HG03159 (cell line): ENCODE results near the gene UNK.
"Not testable (repeated sequence)": the region's sequence is repeated elsewhere in the genome, so short reads cannot be mapped to it uniquely, and the experiment has no call there.

ENCODE experiments used
- ATAC-seq: cut with Tn5 transposase; IDR thresholded peaks from one replicate; pipeline ENCODE4 v1.9.1; 2021; ENCODE audit warnings: mild to moderate bottlenecking, moderate library complexity; ENCODE audit not compliant: unreplicated experiment

Gene UNK

GRCh38 chr17:75773121-75773807 is 11.3 kb upstream of the UNK start:
- ATAC-seq, result no peak

DNA sequence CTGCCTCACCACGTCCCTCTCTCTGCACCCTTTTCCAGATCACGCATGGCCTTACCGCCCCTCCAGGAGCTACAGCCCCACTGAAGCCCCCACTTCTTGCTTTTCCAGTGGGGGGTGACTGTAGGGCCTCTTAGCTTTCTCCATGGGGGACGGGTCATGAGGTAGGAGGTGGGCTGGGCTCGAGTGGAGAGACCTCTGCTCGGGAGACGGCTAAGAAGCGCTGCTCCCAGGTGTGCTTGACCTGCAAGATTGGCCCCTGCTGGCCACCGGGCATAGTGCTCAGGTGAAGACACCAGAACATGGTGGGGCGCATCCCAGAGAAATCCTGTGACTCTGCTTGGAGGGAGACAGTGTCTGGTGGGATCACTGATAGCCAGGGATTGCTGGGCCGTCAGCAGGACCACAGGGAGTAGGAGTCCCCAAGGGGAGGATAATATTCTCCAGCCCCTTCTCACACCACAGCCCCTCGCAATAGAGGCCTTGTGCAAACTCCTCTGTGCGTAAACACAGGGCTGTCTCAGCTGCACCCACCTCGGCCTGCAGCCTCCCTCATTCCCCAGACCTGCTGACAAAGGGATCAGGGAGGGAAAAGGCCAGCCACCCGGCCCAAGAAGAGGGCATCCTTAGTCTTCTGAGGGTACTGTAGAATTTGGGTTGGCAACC is 10.7 kb upstream of the UNK start:
- no peak for ATAC-seq

- ATAC-seq, result no peak
Measured at GRCh38 chr17:75774471-75774990, 10.1 kb upstream of the UNK start.

GRCh38 chr17:75774991-75775668 is 9.5 kb upstream of the UNK start:
- ATAC-seq, result no peak

DNA sequence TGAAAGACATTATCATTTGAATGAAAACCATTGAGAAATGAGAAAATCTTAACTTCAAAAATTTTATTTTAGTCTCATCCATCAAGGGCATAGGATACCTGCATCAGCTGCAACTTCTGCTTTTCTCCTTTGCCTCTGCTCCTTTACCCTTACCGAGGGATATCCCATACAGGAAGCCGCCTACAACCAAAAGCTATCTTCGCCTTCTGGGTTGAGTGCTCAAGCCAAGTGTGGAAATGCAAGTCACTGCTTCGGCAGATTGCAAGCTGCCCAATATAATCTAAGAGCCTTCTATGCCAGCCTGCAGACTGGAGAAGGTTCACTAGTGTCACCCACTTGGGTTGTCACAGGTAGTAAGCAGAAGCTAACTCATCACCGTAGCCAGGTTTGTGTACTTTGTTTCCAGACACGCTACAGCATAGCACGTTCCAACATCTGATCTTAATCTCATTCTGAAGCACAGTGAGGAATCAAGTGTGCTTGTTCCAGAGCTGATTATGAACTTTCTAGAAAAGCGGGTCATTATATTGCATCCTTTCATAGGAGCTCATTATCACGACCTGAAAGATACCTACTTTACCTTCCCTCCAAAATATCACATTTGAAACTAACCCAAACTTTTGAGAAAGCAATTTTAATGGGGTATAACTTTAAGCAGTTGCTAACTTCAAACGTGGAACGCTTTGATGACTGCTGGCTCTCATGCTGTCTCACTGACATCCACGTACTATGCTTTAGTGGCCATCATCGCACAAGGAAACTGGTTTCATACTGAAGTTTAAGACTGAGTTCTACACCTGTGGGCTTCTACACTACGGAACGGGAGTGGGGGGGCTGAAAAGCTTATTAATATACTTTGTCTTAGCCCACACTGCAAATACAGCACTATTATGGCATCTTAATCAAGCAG is 8.0 kb upstream of the UNK start:
- no peak for ATAC-seq

GRCh38 chr17:75777296-75777922 is 7.2 kb upstream of the UNK start:
- ATAC-seq, result no peak

- ATAC-seq, result not testable (repeated sequence)
Measured at GRCh38 chr17:75778066-75778860, 6.3 kb upstream of the UNK start.

GRCh38 chr17:75778861-75779249 is 5.8 kb upstream of the UNK start:
- peak; percentile 1 for ATAC-seq

- peak; percentile 56 for ATAC-seq
Measured at GRCh38 chr17:75779250-75779986, 5.2 kb upstream of the UNK start.

DNA sequence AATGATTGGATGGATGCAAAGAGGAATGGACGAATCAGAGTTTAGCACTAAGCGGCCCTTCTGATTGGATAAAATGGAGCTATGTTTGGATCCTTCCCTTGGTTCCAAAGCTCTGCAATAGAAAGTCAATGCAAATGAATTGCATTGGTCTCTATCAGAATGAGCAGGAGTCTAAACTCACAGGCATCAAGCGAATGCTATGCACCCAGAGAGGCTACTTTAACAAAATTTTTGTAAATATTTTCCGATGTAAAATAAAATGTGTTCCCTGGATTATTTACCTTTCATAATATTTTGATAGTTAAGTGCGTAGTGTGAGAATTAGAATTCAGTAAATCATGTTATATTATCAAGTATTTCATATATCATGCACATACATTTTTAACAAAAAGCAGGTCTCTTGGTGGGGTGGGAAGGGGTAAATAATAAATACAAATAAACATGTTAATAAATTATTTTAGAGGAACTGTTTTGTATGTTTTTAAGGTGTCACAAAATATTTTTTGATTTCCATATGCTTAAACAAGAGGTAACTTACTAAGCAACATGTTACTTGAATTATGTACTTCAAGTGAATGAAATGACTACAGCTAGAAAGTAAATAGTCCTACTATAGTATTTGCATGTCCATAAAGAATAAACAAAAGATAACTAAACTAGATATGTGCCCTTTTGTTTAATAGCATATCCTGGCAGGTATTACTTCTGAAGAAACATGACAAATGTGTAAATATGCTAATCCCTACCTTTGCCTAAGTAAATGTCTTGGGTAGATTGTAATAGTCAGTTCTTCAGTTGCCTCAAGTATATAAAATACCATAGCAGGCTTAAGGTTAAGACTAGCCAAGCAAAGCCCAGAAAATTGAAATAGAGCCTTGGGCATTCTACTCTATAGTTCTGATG is 4.4 kb upstream of the UNK start:
- ATAC-seq, result no peak

DNA sequence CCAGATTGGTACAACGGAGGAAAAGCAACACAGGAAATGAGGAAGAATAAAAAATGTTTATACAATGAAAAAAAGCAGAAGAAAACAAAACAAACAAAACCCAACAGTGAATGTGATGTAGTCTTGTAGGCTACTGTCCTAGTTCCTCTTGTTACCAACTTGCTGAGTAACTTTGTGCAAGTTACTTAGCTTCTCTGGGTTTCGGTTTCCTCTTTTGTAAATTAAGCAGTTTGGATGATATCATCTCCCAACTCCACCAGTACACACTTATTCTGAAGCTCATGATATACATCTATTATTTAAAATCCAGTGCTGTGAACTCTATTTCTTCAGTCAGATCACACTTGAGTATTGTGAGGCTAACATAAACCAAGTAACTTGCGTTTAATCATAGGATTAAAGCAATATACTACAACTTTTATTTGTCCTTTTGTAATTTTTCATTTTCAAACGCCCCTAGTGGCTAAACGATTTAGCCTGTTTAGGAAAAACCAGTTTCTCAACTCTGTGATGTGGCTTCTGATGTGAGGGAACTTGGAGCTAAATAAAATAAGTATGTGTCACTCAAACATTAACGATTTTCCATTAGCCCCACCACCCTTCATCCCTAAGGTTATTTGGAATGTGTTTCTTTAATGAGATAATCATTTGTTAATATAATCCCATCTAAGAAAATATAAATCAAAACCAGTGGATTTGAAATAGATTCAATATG is 1.4 kb upstream of the UNK start:
- ATAC-seq, result no peak

DNA sequence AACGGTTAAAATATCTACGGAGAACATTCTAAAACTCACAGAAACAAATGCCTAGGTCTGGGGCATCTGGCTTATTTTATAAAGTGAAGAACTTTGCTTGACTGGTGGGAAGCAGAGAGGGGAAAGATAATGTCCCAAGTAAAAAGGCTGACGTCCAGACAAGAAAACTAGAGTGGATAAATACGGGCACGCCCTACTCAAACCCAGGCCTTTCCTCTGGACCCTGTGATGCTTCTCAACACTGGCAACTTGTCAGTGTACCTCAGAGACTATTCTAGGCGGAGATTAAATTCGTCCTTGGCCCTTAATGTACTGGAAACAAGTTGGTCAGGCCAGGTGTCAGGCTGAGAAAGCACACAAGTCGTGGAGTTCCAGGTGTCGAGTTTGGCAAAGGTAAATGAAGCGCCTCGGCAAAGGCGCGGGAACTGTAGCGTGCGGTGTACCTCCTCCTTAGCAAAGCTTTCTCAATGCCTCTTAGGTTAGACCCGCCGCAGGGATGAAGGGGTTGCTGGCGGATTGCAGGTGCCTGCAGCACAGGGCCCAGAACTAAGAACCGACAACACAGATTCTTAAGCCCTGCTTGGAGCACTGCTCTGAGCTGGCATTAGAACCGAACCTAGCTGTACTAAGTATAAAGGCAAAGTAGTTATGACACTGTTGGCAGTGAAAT is 668 bp upstream of the UNK start:
- peak; percentile 1 for ATAC-seq

DNA sequence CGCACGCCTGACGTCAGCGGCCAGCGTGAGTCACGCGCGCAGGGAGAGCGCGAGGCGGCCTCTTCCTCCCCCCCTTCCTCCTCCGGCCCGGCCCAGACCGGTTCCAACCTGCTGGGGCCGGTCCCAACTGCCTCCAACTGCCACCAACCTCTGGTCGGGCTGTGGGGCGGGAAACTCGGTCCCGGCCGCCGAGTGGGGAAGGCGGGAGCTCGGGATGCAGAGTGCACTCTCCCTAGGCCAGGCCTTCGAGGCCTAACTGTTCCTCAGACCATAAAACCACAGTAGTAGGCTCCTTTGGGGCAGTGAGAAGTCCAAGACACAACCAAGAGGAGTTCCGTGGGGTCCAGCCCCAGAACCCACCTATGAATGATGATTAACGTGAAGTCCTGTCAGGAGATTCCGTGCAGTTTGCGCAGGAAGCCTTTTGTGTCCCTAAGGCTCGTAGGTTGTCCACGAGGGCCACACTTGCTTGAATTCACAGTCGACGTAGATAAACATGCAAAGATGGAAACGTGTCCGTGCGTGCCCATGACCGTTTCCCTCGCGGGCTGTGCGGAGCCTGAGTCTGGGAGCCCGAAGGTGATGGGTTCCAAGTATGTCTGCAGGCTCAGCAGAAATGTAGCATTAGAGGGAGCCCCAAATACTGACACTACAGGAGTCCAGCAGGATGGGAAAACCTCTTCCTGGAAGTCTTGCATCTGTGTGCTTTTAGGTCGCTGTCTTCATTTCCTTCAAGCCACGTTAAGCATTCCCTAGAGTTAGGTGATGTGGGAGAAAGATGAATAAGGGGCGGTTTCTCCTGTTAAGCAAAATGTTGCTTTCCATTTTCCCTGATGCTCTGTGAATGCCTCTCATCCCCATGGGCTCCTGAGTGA is 647 bp downstream of the UNK start:
- ATAC-seq, result peak; percentile 61

GRCh38 chr17:75791254-75791653 is 6.6 kb downstream of the UNK start:
- no peak for ATAC-seq

GRCh38 chr17:75793460-75793859 is 8.9 kb downstream of the UNK start:
- ATAC-seq, result no peak
